ENCODE data around the gene PARD6A.

Gene PARD6A

DNA sequence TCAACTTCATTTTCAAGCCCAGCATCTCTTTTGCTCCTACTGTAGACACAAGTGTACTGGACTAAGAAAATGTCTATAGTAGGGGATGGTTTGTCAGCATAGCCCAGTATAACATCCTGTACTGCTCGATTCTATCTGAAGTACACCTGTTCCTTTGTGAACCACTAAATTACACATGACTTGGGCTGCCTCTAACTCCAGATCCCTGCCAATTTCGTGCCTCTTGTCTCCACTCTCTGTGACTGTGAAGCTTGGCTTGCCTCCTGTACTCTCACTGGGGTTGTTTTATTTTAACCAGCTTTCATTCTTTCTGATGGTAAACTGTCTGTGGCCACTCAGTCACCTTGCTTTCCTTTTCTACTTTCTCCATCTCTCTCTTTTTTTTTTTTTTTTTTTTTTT lies 33.9 kb downstream of the PARD6A start:
- DNase-seq (ENCODE audit: low read depth), result no peak
- TF ChIP-seq, protein P1, sequence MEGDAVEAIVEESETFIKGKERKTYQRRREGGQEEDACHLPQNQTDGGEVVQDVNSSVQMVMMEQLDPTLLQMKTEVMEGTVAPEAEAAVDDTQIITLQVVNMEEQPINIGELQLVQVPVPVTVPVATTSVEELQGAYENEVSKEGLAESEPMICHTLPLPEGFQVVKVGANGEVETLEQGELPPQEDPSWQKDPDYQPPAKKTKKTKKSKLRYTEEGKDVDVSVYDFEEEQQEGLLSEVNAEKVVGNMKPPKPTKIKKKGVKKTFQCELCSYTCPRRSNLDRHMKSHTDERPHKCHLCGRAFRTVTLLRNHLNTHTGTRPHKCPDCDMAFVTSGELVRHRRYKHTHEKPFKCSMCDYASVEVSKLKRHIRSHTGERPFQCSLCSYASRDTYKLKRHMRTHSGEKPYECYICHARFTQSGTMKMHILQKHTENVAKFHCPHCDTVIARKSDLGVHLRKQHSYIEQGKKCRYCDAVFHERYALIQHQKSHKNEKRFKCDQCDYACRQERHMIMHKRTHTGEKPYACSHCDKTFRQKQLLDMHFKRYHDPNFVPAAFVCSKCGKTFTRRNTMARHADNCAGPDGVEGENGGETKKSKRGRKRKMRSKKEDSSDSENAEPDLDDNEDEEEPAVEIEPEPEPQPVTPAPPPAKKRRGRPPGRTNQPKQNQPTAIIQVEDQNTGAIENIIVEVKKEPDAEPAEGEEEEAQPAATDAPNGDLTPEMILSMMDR (IDR thresholded peaks at IDR 0.05; ENCODE audit: insufficient read depth, low read depth, low read length, missing control alignments), result no peak
- H3K4me3 ChIP-seq (ENCODE audit: low read depth, low read length), result no peak overlapping the region

DNA sequence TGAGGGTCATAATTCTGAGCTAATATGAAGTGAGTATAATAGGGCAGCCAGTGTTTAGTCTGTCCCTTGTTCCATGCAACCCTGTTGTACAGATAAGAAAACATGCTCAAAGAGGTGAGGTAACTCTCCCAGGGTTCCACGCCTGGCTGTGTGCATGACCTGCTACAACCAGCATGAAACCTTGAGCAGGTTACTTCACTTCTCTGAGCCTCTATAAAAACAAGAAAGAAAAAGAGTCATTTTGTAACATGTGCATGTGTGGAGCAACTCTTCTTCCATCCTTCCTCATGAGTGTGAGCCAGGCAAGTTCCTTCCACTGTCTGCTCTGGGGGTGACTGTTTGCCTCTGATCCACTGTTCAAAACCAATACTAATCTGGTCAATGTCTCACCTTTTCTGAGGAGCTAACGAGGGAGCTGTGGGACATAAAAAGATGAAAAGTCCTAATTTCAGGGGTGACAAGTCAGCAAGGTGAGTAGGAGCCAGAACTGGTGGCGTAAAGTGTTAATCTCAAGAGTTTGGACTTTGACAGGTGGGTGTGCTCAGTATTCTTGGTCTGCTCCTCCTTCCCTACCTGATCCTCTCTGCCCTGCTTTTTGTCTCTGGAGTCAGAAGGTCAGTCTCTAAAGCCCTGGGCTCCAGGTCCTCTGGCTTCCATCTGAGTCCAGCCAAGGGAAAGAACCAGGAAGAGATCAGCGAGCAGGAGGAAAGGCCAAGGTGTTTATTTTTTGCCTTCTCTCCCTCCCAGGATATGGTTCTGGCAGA lies 36.8 kb downstream of the PARD6A start:
- TF ChIP-seq, protein P1 (IDR thresholded peaks at IDR 0.05; ENCODE audit: insufficient read depth, low read depth, low read length, missing control alignments), result no peak
- DNase-seq (ENCODE audit: low read depth), result no peak
- no peak overlapping the region for H3K4me3 ChIP-seq (ENCODE audit: low read depth, low read length)

DNA sequence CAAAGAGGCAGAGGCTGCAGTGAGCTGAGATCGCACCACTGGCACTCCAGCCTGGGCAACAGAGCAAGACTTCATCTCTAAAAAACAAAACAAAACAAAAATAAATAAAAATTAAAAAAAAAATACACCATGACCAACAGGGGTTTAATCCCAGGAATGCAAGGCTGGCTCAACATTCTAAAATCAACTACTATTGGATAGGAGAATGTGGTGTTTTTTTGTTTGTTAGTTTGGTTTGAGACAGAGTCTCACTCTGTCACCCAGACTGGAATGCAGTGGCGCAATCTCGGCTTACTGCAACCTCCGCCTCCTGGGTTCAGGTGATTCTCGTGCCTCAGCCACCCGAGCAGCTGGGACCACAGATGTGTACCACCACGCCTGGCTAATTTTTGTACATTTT lies 38.5 kb downstream of the PARD6A start:
- DNase-seq (ENCODE audit: low read depth), result no peak
- TF ChIP-seq, protein P1 (IDR thresholded peaks at IDR 0.05; ENCODE audit: insufficient read depth, low read depth, low read length, missing control alignments), result no peak
- no peak overlapping the region for H3K4me3 ChIP-seq (ENCODE audit: low read depth, low read length)

DNA sequence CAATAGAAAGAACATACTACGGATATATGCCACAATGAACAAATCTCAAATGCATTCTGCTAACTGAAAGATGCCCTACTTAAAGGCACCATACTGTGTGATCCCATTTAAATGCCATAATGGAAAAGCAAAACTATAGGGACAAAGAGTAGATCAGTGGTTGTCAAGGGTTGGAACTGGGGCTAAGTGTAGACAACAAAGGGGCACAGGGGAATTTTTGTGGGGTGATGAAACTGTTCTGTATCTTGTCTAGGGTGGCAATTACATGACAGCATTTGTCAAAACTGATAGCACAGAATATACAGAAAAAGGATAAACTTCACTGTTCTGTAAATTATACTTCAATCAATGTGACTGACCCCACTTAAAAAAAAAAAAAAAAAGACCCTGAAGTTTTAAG lies 40.7 kb downstream of the PARD6A start:
- TF ChIP-seq, protein P1 (IDR thresholded peaks at IDR 0.05; ENCODE audit: insufficient read depth, low read depth, low read length, missing control alignments), result no peak
- no peak overlapping the region for H3K4me3 ChIP-seq (ENCODE audit: low read depth, low read length)
- DNase-seq (ENCODE audit: low read depth), result no peak

DNA sequence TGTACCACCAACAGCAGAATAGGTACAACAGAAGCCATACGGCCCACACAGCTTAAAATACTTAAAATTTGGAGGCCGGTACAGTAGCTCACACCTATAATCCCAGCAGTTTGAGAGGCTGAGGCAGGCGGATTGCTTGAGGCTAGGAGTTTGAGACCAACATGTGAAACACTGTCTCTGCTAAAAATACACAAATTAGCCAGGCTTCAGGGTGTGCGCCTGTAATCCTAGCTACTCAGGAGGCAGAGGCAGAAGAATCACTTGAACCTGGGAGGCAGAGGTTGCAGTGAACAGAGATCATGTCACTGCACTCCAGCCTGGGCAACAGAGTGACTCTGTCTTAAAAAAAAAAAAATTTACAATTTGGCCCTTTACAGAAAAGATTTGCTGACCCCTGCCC lies 41.4 kb downstream of the PARD6A start:
- TF ChIP-seq, protein P1 (IDR thresholded peaks at IDR 0.05; ENCODE audit: insufficient read depth, low read depth, low read length, missing control alignments), result no peak
- no peak overlapping the region for H3K4me3 ChIP-seq (ENCODE audit: low read depth, low read length)

DNA sequence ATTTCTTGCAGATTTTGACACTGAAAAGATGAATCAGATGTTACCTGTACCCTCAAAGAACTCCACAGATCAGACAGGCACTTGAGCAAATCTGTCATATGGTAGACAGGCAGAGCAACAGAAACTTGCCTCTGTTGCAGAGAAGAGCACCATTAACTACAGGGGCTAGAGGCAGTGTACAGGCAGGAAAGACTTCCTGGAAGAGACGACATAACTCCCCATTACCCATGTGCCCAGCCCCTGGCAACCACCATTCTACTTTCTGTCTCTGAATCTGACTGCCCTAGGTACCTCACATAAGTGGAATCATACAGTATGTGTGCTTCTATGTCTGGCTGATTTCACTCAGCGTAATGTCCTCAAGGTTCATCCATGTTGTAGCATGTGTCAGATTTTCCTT lies 42.9 kb downstream of the PARD6A start:
- no peak for DNase-seq (ENCODE audit: low read depth)
- H3K4me3 ChIP-seq (ENCODE audit: low read depth, low read length), result no peak overlapping the region
- TF ChIP-seq, protein P1 (IDR thresholded peaks at IDR 0.05; ENCODE audit: insufficient read depth, low read depth, low read length, missing control alignments), result no peak

More for the DNA sequence above, 41.4 kb downstream of the PARD6A start:
- no peak for DNase-seq (ENCODE audit: low read depth)

DNA sequence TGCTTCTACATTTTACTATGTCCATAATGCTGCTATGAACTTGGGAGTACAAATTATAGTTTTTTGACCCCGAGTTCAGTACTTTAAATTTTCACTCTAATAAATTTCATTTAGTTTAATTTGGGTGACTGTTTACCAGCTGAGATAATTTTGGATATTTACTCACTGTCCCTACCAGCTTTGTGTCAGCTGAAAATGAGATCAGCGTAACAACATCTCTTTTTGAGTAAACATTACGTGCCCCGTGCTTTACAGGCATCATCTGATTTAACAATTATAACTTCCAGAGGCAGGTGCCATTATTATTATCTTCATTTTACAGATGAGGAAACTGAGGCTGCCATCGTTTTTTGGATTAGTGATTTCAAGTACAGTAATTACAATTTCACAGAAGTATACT lies 43.4 kb downstream of the PARD6A start:
- no peak overlapping the region for H3K4me3 ChIP-seq (ENCODE audit: low read depth, low read length)
- TF ChIP-seq, protein P1 (IDR thresholded peaks at IDR 0.05; ENCODE audit: insufficient read depth, low read depth, low read length, missing control alignments), result no peak
- DNase-seq (ENCODE audit: low read depth), result no peak

Measured in GM12865 (cell line).